Measurements from ENCODE around the gene NLRP6.
"Not testable (repeated sequence)": the region's sequence is repeated elsewhere in the genome, so short reads cannot be mapped to it uniquely, and the experiment has no call there.

NLRP6 gene

DNA sequence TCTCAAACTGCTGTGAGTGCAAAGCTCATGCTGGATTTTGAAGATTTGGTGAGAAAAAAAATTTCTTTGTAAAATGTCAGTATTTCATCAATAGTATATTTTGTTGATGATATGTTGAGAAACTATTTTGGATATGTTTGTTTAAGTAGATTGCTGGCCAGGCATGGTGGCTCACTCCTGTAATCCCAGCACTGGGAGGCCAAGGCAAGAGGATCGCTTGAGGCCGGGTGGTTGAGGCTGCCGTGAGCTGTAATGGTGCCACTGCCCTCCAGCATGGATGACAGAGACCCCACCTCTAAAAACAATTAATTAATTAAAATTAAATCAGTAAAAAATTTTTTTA is 49.3 kb downstream of the NLRP6 start:
- ATAC-seq = no peak
- TF ChIP-seq ZC3H10 (CRISPR knock-in tag; IDR thresholded peaks at IDR 0.05) (no peak), ZNF8 (CRISPR knock-in tag; IDR thresholded peaks at IDR 0.05) (no peak), TCF4 (CRISPR knock-in tag; IDR thresholded peaks at IDR 0.05; ENCODE audit: borderline replicate concordance) (no peak), ZNF70 (CRISPR knock-in tag; IDR thresholded peaks at IDR 0.05) (no peak)
- TF ChIP-seq, protein P1, sequence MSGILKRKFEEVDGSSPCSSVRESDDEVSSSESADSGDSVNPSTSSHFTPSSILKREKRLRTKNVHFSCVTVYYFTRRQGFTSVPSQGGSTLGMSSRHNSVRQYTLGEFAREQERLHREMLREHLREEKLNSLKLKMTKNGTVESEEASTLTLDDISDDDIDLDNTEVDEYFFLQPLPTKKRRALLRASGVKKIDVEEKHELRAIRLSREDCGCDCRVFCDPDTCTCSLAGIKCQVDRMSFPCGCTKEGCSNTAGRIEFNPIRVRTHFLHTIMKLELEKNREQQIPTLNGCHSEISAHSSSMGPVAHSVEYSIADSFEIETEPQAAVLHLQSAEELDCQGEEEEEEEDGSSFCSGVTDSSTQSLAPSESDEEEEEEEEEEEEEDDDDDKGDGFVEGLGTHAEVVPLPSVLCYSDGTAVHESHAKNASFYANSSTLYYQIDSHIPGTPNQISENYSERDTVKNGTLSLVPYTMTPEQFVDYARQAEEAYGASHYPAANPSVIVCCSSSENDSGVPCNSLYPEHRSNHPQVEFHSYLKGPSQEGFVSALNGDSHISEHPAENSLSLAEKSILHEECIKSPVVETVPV (CRISPR knock-in tag; IDR thresholded peaks at IDR 0.05) = no peak

- no peak for TF ChIP-seq ESRRG (CRISPR knock-in tag; IDR thresholded peaks at IDR 0.05)
- no peak for TF ChIP-seq ZNF8 (CRISPR knock-in tag; IDR thresholded peaks at IDR 0.05)
- TF ChIP-seq ZC3H10 (CRISPR knock-in tag; IDR thresholded peaks at IDR 0.05) = no peak
- no peak for TF ChIP-seq CREB5 (CRISPR knock-in tag; IDR thresholded peaks at IDR 0.05; ENCODE audit: low read depth)
- TF ChIP-seq ZFP30 (CRISPR knock-in tag; IDR thresholded peaks at IDR 0.05) = no peak
- TF ChIP-seq GLIS3 (CRISPR knock-in tag; IDR thresholded peaks at IDR 0.05) = no peak
- TF ChIP-seq, protein P2, sequence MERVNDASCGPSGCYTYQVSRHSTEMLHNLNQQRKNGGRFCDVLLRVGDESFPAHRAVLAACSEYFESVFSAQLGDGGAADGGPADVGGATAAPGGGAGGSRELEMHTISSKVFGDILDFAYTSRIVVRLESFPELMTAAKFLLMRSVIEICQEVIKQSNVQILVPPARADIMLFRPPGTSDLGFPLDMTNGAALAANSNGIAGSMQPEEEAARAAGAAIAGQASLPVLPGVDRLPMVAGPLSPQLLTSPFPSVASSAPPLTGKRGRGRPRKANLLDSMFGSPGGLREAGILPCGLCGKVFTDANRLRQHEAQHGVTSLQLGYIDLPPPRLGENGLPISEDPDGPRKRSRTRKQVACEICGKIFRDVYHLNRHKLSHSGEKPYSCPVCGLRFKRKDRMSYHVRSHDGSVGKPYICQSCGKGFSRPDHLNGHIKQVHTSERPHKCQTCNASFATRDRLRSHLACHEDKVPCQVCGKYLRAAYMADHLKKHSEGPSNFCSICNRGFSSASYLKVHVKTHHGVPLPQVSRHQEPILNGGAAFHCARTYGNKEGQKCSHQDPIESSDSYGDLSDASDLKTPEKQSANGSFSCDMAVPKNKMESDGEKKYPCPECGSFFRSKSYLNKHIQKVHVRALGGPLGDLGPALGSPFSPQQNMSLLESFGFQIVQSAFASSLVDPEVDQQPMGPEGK (CRISPR knock-in tag; IDR thresholded peaks at IDR 0.05; ENCODE audit: borderline replicate concordance) = no peak
- no peak for TF ChIP-seq RARB (CRISPR knock-in tag; IDR thresholded peaks at IDR 0.05)
- TF ChIP-seq, protein P3, sequence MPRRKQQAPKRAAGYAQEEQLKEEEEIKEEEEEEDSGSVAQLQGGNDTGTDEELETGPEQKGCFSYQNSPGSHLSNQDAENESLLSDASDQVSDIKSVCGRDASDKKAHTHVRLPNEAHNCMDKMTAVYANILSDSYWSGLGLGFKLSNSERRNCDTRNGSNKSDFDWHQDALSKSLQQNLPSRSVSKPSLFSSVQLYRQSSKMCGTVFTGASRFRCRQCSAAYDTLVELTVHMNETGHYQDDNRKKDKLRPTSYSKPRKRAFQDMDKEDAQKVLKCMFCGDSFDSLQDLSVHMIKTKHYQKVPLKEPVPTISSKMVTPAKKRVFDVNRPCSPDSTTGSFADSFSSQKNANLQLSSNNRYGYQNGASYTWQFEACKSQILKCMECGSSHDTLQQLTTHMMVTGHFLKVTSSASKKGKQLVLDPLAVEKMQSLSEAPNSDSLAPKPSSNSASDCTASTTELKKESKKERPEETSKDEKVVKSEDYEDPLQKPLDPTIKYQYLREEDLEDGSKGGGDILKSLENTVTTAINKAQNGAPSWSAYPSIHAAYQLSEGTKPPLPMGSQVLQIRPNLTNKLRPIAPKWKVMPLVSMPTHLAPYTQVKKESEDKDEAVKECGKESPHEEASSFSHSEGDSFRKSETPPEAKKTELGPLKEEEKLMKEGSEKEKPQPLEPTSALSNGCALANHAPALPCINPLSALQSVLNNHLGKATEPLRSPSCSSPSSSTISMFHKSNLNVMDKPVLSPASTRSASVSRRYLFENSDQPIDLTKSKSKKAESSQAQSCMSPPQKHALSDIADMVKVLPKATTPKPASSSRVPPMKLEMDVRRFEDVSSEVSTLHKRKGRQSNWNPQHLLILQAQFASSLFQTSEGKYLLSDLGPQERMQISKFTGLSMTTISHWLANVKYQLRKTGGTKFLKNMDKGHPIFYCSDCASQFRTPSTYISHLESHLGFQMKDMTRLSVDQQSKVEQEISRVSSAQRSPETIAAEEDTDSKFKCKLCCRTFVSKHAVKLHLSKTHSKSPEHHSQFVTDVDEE (CRISPR knock-in tag; IDR thresholded peaks at IDR 0.05) = no peak
- TF ChIP-seq, protein P4, sequence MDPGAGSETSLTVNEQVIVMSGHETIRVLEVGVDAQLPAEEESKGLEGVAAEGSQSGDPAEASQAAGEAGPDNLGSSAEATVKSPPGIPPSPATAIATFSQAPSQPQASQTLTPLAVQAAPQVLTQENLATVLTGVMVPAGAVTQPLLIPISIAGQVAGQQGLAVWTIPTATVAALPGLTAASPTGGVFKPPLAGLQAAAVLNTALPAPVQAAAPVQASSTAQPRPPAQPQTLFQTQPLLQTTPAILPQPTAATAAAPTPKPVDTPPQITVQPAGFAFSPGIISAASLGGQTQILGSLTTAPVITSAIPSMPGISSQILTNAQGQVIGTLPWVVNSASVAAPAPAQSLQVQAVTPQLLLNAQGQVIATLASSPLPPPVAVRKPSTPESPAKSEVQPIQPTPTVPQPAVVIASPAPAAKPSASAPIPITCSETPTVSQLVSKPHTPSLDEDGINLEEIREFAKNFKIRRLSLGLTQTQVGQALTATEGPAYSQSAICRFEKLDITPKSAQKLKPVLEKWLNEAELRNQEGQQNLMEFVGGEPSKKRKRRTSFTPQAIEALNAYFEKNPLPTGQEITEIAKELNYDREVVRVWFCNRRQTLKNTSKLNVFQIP (CRISPR knock-in tag; IDR thresholded peaks at IDR 0.05; ENCODE audit: borderline replicate concordance, low read depth) = no peak
- TF ChIP-seq TCF4 (CRISPR knock-in tag; IDR thresholded peaks at IDR 0.05; ENCODE audit: borderline replicate concordance) = no peak
- no peak for TF ChIP-seq CSDC2 (CRISPR knock-in tag; IDR thresholded peaks at IDR 0.05)
- TF ChIP-seq TOX (CRISPR knock-in tag; IDR thresholded peaks at IDR 0.05; ENCODE audit: borderline replicate concordance) = no peak
- no peak for TF ChIP-seq ARNTL (CRISPR knock-in tag; IDR thresholded peaks at IDR 0.05; ENCODE audit: borderline replicate concordance, low read depth)
- TF ChIP-seq OSR1 (CRISPR knock-in tag; IDR thresholded peaks at IDR 0.05) = no peak
- TF ChIP-seq ZNF565 (CRISPR knock-in tag; conservative IDR thresholded peaks at IDR 0.05; ENCODE audit: low read depth) = no peak
- no peak for TF ChIP-seq ISL1 (CRISPR knock-in tag; IDR thresholded peaks at IDR 0.05)
- ATAC-seq = no peak
These were observed 49.8 kb downstream of the NLRP6 start for GRCh38 chr11:328012-328411.

DNA sequence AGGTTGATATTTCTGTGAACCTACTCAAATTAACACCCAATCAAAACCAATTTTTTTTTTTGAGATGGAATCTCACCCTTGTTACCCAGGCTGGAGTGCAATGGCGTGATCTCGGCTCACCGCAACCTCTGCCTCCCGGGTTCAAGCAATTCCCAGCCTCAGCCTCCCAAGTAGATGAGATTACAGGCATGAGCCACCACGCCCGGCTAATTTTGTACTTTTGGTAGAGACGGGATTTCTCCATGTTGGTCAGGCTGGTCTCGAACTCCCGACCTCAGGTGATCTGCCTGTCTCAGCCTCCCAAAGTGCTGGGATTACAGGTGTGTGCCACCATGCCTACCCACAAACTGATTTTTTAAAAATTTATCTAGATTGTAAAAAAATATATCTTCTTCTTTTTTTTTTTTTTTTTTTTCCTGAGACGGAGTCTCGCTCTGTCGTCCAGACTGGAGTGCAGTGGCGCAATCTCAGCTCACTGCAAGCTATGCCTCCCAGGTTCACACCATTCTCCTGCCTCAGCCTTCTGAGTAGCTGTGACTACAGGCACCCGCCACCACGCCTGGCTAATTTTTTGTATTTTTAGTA is 50.4 kb downstream of the NLRP6 start:
- ATAC-seq = not testable (repeated sequence)

DNA sequence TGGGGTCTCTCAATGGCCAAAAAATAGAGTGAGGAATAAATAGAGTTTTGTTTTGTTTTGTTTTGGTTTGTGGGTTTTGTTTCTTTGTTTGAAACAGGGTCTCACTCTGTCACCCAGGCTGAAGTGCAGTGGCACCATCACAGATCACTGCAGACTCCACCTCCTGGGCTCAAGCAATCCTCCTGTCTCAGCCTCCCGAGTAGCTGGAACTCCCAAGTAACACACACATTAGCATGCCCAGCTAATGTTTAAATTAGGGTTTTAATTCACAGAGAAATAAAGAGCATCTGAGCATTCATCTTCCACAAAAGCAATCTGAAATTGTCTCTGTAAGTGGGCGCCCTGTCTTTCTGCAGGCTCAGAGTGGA is 51.7 kb downstream of the NLRP6 start:
- ATAC-seq = no peak
- TF ChIP-seq OSR1 (CRISPR knock-in tag; IDR thresholded peaks at IDR 0.05) (no peak), PPARA (CRISPR knock-in tag; IDR thresholded peaks at IDR 0.05; ENCODE audit: borderline replicate concordance) (no peak), ZNF70 (CRISPR knock-in tag; IDR thresholded peaks at IDR 0.05) (no peak), TOX (CRISPR knock-in tag; IDR thresholded peaks at IDR 0.05; ENCODE audit: borderline replicate concordance) (no peak), CREB5 (CRISPR knock-in tag; IDR thresholded peaks at IDR 0.05; ENCODE audit: low read depth) (no peak), ZNF565 (CRISPR knock-in tag; conservative IDR thresholded peaks at IDR 0.05; ENCODE audit: low read depth) (no peak), RARB (CRISPR knock-in tag; IDR thresholded peaks at IDR 0.05) (no peak), CSDC2 (CRISPR knock-in tag; IDR thresholded peaks at IDR 0.05) (no peak), ESRRG (CRISPR knock-in tag; IDR thresholded peaks at IDR 0.05) (no peak), TCF4 (CRISPR knock-in tag; IDR thresholded peaks at IDR 0.05; ENCODE audit: borderline replicate concordance) (no peak)
- TF ChIP-seq, protein P4 (CRISPR knock-in tag; IDR thresholded peaks at IDR 0.05; ENCODE audit: borderline replicate concordance, low read depth) = no peak
- TF ChIP-seq, protein P2 (CRISPR knock-in tag; IDR thresholded peaks at IDR 0.05; ENCODE audit: borderline replicate concordance) = no peak

Data from SK-N-SH treated with all-trans-retinoic acid at 6 μM for 48 hours (cell line).